Activated CD4-positive, alpha-beta T cell treated with anti-CD3 and anti-CD28 coated beads, Interleukin-2, amount 50 U/mL, for 24 hours (primary cell): ENCODE measurements around the gene ENDOV.

Experiments used
- DNase-seq, 2 donors: peaks; one replicate each; pipeline ENCODE4 v3.0.0-alpha.2; 2020; ENCODE audit warnings: low read depth in 1 of 2, low spot score in 1 of 2

ENDOV gene

DNA sequence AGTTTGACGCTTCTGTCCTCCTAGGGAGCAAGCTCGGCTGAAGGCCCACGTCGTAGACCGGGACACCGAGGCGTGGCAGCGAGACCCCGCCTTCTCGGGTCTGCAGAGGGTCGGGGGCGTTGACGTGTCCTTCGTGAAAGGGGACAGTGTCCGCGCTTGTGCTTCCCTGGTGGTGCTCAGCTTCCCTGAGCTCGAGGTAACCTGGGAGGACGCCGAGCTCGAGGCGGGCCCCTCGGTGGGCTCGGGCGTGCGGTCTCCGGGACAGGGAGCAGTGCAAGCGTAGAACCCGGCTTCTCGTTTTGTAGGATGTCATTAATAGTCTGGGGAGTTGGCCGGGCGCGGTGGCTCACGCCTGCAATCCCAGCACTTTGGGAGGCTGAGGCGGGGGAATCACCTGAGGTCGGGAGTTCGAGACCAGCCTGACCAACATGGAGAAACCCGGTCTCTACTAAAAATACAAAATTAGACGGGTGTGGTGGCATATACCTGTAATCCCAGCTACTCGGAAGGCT lies 715 bp downstream of the ENDOV start:
- no peak for DNase-seq

DNA sequence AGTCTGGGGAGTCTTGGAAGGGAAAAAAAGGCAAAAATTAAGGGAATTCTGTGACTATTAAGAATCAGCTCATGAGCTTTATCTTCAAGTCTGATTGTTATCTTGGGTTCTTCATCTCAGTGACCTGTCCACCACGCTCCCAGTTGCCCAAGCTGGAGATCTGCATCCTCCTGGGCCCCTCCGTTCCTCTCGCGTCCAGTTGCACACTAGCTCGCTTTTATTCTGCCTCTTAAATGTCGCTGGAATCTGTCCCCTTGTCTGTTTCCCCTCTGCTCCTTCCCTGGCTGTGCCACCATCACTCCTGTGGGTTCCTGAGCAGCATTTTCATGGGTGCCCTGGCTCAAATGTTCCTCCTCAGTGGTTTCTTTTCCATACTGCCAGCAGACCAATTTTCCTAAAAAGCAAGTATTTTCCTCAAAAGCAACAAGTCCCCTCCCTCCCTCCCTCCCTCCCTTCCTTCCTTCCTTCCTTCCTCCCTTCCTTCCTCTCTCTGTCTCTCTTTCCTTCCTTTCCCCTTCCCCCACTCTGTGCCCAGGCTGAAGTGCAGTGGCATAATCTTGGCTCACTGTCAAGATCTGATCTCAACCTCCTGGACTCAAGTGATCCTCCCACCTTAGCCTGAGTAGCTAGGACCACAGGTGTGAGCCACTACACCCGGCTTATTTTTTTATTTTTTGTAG lies 1.4 kb downstream of the ENDOV start:
- no peak for DNase-seq

DNA sequence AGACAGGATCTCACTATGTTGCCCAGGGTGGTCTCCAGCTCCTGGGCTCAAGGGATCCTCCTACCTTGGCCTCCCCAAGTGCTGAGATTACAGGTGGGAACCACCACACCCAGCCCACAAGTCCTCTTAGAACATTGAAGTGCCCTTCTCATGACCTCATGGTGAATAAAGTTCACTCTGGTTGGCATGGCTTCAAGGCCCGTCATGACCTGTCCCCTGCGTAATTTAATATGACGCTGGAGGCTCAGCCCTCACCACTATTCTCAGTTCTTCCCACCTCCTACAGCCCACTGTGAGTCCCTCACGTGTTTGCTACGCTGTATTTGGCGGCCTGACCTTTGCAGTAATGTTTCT lies 1.9 kb downstream of the ENDOV start:
- no peak for DNase-seq

DNA sequence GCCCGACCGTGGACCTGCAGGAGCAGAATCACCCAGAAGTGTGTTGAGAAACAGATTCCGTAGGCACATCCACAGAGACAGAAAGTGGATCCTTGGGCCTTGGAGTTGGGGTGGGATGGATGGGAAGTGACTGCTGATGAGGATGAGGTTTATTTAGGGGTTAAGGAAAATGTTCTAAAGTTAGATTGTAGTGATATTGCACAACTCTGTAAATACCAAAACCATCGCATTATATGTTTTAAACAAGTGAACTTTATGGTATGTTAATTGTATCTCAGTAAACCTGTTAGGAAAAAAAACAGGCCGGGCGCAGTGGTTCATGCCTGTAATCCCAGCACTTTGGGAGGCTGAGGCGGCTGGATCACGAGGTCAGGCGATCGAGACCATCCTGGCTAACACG lies 3.6 kb downstream of the ENDOV start:
- DNase-seq, result no peak

DNA sequence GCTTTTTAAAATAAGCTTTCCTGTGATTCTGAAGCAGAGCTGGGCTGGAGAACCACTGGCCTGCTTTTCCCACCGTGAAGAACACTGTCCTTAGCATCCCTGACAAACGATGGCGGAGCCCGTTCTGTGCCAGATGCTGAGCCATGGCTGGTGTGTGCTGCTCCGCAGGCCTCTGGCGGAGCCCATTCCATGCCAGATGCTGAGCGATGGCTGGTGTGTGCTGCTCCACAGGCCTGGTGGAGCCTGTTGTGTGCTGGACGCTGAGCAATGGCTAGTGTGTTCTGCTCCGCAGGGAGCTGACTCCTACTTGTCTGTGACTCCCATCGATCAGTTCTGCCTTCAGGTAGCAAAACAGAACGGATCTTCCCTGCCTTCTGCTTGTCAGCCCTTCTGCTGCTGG lies 4.3 kb downstream of the ENDOV start:
- DNase-seq, result no peak

DNA sequence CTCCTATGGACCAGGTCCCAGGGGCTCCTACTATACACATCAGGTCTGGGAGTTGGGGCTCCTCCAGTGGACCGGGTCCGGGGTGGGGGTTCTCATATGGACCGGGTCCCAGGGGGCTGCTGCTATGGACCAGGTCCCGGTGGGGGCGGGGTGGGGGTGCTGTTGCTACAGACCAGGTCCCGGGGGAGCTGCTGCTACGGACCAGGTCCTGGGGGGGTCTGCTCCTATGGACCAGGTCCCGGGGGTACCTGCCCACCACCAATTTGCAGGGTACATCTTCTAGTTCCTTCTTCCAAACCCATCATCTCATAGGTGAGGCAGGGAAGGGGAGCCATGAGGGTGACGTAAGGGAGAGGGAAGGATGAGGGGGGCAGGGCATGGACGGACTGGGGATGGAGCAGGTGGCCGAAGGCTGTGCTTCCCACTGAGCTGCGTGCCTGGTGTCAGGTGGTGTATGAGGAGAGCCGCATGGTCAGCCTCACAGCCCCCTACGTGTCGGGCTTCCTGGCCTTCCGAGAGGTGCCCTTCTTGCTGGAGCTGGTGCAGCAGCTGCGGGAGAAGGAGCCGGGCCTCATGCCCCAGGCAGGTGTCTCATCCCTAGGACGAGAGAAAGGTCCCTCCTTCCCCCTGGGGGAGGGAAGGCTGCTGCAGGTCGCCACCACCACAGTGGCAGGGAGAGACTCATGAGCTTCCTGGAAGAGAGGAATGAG lies 6.6 kb downstream of the ENDOV start:
- DNase-seq, result no peak

DNA sequence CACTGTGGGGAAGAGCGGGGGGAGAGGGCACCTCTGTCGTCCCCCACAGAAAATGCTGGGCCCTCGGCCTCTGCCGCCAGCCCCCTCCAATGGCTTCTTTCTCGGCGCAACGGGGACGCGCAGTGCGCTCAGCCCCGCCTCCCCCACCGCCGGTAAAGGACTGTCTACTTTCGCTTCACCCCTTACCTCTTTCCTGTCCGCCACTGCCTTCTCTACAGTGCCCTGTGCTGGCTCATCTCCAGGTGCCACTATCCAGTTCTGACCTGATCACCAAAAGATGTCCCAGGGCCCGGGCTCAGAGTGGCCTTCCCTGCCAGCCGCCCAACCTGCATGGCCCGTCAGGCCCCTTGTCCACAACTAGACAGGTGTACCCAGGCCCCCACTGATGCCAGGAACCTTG lies 7.3 kb downstream of the ENDOV start:
- DNase-seq, result no peak

DNA sequence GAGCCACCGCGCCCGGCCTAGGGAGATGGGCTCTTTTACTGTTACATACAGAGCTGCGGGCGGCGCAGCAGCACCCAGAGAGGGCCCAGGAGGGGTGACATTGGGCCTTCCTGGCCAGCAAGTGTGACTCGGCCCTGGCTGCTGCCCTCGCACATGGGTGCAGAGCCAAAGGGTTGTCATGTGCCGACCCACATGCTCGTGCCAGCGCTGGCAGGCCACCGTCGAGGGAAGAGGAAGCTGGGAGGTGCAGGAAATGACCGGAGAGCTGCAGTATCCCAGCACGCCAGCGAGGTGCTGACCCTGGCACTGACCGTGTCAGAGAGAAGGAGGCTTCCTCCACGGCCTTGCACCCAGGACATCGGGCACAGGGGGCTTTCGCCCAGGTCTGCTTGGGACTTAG lies 8.0 kb downstream of the ENDOV start:
- no peak for DNase-seq

DNA sequence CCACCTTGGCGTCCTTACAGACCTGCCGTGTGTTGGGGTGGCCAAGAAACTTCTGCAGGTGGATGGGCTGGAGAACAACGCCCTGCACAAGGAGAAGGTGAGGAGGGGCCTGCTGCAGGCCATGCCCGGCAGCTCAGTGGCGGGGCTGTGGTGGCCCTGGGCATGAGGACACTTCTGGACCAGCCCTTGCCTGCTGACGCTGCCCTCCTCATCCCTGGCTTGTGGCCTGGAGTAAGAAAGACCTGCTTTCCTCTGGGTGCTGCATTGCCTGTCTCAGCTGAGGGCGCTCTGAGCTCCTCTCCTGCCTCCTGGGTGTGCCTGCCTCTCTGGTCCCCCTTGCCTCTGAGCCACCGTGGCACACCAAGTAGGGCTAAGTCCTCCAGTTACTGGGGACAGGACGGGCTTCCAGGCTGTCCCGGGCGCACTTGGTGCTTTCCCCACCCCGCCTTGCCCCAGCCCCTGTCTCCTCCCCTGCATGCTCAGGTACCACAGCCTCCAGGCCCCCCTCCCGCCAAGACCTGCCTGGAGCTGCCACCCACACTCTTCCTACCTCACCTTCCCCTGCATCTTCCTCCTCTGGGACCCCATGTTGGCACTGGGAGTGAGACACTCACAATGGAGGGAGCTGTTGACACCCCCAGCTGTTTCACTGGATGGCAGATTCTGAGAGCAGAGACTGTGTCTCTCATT lies 8.7 kb downstream of the ENDOV start:
- no peak for DNase-seq

DNA sequence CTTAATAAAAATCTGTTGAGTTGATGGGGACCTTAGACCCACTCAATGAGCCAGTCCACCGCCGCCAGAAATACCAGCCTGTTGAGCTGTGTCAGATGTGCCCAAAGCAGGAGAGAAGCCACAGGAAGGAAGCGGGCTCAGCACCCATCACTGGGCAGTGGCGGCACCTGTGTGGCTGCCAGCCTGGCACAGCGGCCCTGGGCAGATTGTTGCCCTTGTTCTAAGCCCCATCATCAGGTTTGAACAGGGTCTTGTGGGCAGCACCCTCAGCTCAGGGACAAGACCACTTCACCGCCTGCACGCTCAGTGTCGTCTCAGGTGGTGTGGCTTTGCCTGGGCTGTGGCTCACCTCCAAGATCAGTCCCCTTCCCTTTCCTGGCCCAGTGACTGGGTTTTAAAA lies 9.3 kb downstream of the ENDOV start:
- DNase-seq, result no peak

DNA sequence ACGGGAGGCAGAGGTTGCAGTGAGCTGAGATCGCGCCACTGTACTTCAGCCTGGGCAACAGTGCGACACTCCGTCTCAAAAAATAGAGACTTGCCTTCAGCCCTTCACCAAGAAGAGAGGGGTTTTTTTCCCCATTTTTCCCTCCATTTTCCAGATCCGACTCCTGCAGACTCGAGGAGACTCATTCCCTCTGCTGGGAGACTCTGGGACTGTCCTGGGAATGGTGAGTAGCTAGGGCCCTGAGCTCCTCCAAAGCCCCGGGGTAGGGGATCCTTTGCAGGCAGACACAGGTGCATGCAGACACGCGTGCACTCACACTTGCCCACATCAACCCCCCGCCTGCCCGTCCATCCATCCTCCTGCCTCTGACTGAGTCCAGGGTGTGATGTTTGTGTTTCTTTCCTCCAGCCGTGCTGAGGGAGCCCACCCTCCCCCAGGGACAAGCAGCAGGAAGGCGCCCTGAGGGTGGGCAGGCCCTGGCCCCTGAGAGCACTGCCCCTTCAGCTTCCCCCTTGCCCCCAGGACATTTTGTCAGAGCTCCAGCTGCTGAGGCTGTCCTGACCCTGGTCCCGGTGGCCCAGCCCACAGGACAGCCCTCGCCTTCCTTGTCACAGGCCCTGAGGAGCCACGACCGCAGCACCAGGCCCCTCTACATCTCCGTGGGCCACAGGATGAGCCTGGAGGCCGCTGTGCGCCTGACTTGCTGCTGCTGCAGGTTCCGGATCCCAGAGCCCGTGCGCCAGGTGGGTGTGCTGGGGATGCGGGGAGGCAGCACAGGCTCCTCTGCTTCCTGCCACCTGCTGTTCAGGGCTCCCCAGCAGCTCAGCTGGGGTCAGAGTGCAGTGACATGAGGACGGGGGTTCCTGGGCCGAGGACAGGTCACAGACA lies 10.2 kb downstream of the ENDOV start:
- no peak for DNase-seq

DNA sequence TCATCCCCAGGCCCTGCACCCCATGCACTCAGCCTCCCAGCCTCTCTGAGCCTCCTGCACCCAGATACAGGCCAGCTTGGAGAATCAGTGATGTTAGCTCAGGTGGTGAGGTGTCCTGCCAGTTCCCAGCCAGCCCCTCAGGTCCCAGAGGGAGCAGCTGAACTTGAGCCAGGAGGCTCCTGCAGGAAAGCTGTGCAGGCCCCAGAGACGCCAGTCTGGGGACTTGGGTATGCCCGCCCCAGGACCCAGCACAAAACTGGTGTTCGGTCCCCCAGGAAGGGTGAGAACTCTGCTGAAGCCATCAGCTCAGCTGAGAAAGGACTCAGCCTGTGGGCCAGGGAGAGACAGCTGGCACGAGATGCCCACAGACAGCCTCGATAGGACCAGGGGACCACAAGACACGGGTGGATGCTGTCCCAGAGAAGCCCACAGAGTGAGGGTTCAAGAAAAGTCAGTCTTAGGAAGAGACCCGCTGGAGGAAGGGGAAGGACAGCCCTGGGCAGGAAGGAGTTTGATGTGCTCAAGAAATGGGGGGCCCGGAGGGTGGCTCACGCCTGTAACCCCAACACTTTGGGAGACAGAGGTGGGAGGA lies 11.0 kb downstream of the ENDOV start:
- no peak for DNase-seq

DNA sequence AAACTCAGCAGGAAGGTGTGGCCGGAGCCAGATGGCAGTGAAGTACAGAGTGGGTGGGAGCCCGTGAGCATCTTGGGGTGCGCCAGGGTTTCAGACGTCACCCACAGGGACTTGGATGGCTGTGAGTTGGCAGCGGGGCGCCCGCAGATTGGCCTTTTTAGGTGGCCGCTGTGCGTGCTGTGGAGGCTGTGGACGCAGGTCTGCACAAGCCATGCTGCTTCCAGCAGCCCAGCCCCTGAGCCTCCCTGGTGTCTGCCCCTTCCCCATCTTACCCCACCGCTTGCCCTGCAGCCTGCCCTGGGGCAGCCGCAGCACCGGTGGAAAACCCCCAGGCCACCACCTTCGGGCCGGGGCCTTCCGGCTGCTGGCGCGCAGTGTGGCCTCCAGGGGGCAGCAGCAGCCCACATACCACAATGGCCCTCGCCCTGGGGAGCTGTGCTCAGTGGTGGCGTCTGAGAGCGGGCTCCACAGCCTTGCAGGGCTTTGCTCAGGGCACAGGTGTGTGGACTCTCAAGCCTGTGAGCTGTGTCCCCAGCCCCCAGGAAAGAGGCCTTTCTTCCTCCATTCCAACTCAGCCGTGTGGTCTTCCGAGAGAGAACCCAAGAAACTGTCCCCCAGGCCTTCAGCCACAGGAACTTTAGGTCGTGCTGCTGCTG lies 11.8 kb downstream of the ENDOV start:
- peak; percentile 87 to 88 for DNase-seq

DNA sequence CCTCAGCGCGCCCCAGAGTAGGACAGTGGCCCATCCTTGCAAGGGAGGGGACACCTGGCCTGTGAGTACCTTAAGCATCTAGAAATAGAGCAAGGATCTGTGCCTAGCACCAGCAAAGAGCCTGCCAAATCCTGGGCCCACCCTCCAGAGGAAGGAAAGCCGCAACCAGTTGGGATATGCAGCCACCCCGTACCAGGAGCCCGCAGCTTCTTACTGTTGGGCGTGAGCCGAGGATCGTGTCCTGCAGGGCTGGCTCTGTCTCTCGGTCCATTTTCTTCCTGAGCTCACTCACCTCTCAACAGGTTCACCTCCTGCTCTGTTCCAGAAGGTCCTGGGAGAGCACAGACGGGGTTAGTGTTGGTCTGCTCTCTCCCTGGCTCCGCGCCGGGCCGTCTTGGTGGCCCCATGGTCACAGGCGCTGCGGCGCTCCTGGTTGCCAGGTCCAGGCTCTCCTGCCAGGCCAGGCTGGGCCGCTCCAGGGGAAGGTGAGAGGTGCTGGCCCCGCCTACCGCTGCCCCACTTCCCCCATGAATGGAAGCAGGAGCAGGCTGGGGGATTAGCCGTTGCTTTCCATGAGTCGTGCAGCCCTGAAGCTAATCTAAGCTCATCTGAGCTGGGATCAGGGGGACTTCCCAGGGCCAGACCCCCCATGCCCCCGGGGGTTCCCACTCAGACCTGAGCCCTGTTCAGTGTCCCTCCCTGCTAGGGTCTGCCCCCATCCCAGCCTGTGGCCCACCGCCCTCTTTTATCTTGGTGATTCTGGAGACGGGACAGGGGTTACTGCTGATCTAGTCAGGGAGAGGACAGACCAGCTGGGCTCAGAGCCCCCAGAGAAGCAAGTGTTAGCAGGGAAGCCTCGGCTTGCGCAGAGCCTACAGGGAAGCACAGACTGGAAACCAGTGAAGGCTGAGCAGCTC lies 12.7 kb downstream of the ENDOV start:
- DNase-seq, result no peak

DNA sequence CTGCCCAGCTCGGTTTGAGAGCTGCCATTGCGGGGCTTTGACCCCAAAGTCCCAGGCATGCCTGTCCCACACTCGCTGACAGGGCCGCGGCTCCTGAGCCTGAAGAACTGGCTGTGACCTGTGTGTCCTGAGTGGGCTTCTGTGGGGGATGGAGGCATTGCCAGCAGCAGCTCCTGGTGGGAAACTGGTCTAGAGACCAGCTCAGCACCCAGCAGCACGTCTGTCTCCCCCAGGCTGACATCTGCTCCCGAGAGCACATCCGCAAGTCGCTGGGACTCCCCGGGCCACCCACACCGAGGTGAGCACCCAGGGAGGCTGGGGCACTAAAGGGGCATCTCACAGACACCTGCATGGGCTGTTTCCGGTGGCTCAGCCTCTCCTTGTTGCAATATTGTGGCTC lies 13.4 kb downstream of the ENDOV start:
- DNase-seq, result no peak

DNA sequence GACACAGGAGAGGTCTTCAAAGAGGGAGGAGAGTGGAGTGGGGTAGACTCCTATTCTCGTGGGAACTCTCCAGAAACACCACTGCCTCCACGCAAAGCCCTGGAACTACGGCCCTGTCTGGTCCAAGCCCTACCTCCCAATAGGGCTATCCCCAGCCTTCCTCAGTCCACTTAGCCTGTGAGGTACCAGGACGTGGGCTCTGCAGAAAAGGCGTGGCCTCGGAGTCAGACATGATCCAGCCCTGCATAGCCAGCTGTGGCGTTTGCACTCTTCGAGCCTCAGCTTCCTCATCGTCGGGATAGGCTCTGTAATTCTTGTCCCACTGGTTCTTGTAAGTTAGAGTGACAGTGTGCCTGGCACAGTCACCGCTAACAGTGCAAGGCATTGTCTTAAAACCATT lies 13.8 kb downstream of the ENDOV start:
- DNase-seq, result no peak

DNA sequence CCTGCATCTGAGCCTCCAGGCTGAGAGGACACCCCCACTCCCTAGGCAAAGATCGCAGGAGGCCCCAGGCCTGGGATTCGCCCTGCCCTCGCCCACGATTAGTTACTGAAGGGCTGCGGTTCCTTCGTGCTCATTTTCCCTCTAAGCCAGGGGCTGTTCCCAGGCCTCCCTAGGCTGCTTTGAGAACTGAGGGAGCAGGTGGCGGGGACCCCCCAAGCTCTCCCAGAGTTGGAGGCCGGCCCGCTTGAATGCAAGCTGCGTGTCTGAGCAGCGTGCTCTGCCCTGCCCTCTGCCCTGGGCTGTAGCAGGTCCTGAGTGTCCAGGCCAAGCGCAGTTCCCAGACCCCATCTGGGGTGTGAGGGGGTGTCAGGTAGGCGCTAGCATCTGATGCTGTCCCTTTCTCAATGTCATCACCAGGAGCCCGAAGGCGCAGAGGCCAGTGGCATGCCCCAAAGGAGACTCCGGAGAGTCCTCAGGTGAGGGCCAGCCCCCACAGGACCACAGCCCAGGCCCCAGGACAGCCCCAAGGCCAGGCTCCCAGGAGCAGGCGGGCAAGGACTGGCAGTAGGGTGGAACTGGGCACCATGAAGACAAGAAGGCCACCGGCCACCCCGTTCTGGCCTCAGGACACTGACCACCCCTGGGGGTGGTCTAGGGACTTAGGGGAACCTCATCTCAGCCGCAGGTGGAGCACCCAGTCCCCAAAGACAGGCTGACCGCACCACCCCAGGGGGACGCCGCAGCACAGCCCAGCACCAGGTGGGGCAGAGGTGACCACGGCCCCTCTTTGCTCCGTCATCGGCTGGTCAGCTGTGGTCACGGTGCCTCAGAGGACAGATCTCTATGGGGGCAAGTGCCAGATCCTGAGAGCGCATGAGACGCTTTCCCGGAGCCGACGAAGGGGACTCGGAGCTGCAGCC lies 14.6 kb downstream of the ENDOV start:
- DNase-seq, result no peak
